Hematopoietic multipotent progenitor cell treated with erythropoietin and hydrocortisone succinate and interleukin-3 and kit ligand, for 15 days (in vitro differentiated cells): ENCODE measurements around the gene CPM.
"Not testable (repeated sequence)": the region's sequence is repeated elsewhere in the genome, so short reads cannot be mapped to it uniquely, and the experiment has no call there.

Source experiments
- DNase-seq: peaks from one replicate; pipeline ENCODE4 v3.0.0-alpha.2; 2015; ENCODE audit warnings: low spot score

CPM gene

GRCh38 chr12:68851592-68852306 lies 81.2 kb downstream of the CPM start:
- no peak for DNase-seq

DNA sequence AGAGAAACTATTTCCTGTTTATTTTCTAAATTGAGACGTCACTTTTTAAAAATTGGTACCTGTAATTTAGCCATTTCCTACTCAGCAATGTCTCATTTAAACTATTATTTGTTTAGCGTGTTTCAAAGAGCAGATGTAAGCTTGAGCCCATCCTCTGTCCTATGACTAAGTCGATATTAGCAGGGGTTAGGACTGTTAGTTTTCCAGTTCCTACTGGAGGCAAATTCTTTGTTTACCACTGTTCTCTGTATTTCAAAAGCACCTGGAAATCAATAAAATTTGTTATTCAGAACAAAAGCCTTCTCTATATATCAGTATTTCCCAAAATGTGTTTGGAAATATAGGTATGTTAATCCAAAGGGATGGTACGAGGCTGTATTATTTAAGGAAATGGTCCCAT lies 82.6 kb downstream of the CPM start:
- DNase-seq = no peak

DNA sequence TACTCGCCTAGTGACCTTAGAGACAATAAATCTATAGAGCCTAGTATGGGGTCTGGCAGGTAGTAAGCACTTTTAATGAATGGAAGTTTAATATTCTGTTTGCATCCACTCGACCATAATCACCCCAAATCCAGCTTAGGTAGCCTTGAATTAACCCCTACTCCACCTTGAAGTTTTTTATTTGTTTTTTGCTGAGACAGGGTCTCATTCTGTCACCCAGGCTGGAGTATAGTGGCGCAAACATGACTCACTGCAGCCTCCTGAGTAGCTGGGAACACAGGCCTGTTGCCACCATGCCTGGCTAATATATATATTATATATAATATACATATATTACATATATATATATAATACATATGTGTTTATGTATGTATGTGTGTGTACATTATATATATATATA lies 86.2 kb downstream of the CPM start:
- DNase-seq = no peak

DNA sequence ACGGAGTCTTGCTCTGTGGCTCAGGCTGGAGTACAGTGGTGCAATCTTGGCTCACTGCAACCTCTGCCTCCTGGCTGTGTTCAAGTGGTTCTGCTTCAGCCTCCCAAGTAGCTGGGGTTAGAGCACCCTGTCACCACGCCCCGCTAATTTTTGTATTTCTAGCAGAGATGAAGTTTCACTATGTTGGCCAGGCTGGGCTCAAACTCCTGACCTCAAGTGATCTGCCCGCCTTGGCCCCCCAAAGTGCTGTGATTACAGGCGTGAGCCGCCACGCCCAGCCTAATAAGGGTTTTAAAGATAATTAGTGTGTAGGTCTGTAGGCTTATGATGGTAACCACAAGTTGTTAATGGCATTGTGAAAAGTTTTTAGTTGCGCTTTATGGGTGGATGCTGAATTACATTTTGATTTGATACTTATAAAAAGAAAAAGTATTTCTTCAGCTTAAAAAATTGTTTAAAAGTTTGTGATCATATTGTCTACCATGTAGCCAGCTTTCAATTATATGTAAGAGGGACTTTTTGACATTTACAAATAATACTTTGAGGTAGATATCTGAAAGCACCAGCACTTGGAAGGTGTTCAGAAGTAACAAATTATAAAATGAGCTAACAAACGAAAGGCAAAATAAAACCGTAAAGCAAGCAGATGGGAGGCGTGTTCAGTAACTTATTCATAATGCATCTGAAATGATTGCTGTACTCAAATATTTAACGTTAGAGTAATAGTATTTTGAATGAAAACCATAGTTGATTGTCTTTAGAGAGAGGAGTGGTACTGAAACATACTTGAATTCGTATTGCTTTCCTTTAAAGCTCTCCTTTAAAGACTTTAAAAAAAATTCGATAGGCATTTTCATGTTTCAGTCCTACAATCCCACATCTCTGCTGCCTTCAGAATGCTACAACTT lies 87.9 kb downstream of the CPM start:
- DNase-seq = no peak

GRCh38 chr12:68844318-68844745 lies 88.6 kb downstream of the CPM start:
- DNase-seq = no peak

DNA sequence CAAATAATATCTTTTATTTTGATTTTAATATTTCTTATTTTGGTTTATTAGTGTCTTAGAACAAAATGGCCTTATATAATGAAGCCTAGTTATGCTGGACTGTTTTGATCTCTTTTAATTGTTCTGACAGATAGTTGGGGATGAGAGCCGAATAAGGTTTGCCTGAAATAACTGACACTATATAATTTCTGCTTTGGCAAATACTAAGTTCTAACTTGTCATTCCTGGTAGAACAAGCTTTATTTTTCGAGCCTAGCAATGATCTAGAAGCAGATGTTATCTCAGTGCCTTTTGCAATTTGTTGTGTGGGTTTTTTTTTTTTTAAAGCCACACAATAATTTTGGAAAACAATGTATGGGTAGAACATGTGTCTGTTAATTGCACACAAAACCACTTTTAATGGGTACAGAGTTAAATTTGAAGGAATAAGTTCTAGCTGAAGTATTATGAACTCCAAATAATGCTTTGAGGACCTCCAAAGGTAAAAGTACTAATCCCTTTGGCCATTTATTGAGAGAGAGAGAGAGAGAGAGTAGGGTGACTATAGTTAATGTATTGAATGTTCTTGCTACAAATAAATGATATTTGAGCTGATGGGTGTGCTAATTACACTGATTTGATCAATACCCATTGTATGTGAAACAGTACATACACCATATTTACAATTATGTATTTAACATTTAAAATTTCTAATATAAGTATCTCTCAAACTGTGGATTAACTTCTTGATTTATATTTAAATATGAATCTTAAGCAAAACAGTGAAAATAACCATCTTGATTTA lies 90.0 kb downstream of the CPM start:
- DNase-seq = no peak

DNA sequence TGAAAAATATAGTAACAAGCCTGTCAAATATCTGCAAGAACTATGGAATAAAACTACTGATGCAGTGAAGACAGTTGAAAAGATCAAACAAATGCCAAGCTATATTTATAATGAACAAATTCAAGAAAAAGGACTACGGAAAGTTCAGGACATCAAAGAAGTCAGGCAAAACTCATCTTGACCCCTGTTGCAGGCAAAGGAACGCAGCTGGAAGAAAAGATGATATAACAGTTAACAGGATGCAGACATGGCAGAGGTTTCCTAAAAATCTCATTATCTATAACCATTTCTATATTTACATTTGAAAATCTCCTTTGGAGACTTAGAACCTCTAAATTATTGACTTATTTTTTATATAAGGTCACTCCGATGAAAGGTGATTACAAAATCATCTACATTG lies 90.8 kb downstream of the CPM start:
- DNase-seq = no peak

DNA sequence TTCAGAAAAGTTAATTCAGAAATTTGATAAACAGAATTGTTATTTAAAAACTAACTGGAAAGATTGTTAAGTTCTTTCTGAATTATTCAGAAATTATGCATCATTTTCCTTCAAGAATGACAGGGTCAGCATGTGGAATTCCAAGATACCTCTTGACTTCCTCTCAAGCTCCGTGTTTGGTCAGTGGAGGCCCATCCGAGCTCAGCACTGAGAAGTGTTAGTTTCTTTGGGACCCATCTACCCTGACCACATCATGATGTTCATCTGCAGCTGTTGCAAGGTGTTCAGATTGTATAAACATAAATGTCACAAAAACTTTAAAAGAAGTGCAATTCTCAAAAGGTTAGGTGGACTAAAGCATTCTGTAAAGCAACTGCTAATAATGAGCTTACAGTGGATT lies 91.3 kb downstream of the CPM start:
- no peak for DNase-seq

- DNase-seq = not testable (repeated sequence)
Observed at GRCh38 chr12:68841175-68841574, 91.8 kb downstream of the CPM start.

- no peak for DNase-seq
Observed at GRCh38 chr12:68839183-68840147, 93.5 kb downstream of the CPM start.

DNA sequence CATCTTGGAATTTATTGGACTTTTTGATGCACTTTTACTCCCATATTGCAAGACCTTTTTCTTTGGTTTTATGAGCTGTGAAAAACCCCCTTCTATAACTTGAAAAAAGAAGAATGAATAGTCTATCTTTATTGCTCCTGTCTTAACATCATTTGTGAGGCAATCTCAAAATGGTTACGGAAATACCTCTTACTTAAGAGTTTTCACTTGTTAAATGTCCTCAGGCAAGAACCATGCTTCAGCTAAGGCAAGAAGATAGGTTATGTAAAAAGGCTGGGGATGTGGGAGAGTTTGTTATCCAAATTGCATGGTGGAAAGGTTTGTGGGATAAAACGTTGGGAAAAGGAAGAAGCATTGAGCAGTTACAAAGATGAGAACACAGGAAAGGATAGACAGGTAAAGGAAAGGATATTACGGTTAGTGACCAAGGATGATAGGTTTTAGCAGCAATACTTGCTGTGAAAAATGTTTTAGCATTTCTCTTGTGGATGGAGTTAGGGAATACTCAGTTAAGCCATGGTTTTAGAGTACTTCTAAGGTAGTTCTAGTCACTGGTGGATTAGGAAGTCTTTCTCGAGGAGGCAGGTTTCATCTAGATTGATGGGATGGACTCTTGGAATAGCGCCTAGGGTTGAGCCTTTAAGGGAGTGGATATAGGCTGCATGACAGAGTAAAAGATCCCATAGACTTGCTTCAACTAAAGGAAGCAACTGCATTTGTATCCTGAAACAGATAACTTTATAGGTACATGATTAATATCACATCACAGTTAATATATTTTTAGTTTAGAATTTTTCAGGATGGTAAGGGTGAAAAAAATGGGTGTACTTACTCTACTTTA lies 94.7 kb downstream of the CPM start:
- DNase-seq = no peak

DNA sequence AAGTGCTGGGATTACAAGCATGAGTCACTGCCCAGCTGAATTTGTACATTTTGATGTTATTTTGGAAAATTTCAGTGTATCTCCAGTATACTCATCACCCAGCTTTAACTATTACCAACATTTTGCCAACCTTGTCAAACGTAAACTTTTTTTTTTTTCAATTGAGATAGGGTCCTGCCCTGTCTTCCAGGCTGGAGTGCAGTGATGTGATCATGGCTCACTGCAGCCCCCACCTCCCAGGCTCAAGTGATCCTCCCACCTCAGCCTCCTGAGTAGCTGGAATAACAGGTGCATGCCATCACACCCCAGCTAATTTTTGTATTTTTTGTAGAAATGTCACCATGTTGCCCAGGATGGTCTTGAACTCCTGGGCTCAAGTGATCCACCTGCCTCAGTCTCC lies 95.8 kb downstream of the CPM start:
- DNase-seq = no peak

- DNase-seq = no peak
Observed at GRCh38 chr12:68835333-68835908, 97.5 kb downstream of the CPM start.

DNA sequence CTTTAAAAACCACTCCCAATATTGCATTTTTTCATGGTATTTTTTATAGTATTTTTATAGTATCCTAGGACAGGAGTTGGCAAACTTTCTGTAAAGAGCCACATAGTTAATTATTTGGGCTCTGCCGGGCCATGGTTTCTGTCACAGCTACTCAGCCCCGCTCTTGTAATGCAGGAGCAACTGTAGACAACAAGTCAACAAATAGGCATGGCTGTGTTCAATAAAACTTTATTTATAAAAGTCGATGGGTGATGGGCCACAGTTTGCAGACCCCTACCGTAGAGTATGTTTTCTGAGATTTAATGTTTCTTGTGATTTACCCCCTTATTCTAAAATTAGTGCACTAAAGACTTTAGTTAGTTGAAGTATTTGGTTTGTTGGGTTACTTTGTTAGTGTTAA lies 99.5 kb downstream of the CPM start:
- DNase-seq = no peak

DNA sequence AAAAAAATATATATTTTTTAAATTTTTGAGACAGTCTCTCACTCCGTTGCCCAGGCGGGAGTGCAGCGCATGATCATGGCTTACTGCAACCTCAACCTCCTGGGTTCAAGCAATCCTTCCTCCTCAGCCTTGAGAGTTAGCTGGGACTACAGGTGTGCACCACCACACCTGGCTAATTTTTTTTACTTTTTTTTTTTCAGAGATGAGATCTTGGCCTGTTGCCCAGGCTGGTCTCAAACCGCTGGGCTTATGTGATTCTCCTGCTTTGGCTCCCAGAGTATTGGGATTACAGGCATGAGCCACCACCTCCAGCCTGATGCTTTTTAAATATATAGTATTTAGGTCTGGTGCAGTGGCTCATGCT lies 100.5 kb downstream of the CPM start:
- DNase-seq = no peak

GRCh38 chr12:68831751-68832503 lies 101.0 kb downstream of the CPM start:
- no peak for DNase-seq

GRCh38 chr12:68831272-68831671 lies 101.7 kb downstream of the CPM start:
- DNase-seq = no peak

- no peak for DNase-seq
Observed at GRCh38 chr12:68828672-68829068, 104.3 kb downstream of the CPM start.

DNA sequence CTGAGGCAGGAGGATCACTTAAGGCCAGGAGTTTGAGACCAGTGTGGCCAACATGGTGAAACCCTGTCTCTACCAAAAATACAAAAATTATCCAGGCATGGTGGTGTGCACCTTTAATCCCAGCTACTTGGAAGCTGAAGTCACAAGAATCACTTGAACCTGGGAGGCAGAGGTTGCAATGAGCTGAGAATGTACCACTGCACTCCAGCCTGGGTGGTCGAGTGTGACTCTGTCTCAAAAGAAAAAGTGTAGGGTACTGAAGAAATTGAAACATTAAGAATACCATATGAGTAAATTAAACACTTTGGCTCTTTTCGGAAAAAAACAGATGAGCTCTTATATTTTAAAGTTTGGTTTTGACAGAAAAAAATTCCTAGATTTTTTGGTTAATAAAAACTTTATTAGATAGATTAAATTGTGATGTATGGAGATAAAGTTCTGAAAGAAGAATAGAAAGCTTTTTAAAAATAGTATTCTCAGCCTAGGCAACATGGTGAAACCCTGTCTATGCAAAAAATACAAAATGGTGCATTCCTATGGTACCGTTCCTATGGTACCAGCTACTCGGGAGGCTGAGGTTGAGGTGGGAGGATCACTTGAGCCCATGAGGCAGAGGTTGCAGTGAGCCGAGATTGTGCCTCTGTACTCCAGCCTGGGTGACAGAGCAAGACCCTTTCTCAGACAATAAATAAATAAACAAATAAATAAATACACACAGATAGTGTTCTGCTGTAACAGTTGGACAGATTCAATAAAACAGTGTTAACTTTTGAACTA lies 104.9 kb downstream of the CPM start:
- no peak for DNase-seq
